Endothelial cell of umbilical vein (primary cell): ENCODE data around the gene CEMIP. TPM values are rescaled to one million over a fixed set of nuclear protein-coding genes. Genes with fewer than 3 reads are reported as not detected.

Experiments used
- BruUV-seq: library from RNA; stranded (reverse); fragments of 400-500 nt; replicated peaks from 2 replicates; lab custom pipeline; 2021; lab: Mats Ljungman, UMichigan
- CTCF ChIA-PET: fragments of 300-600, 350-600 bp; sonication (Branson Sonifier 250); formaldehyde crosslinking; loops from one replicate; lab custom pipeline; 2021; ENCODE audit warnings: antibody characterized with exemption, inconsistent platforms; lab: Charles Lee
- POLR2A ChIA-PET: fragments of 300-600, 350-600 bp; sonication (Branson Sonifier 250); formaldehyde crosslinking; loops from one replicate; lab custom pipeline; 2021; ENCODE audit warnings: antibody characterized with exemption, inconsistent platforms; lab: Charles Lee
- DNase-seq: peaks from one replicate; pipeline ENCODE4 v3.0.0-alpha.2; 2011; ENCODE audit warnings: low read depth, low spot score
- FAIRE-seq: peaks from 2 replicates; lab custom pipeline; 2011; peaks lifted over from hg19 to GRCh38; lab: Jason Lieb, UNC
- H2AFZ ChIP-seq: 2 replicates; pipeline ENCODE4 v1.6.0; 2012; ENCODE audit warnings: low read depth, low read length, control low read depth, inconsistent platforms
- H3K27ac ChIP-seq: 2 replicates; pipeline ENCODE4 v1.5.1; 2011; ENCODE audit warnings: low read depth, mild to moderate bottlenecking, control low read depth, low read length, moderate library complexity; ENCODE audit not compliant: insufficient read depth
- H3K27me3 ChIP-seq, 2 experiments: 2 replicates each; pipeline versions ENCODE4 v1.6.0 to v1.6.1; 2011; ENCODE audit warnings: low read length in 2 of 2, mixed read lengths in 1 of 2; ENCODE audit not compliant: control insufficient read depth in 2 of 2, insufficient read depth in 2 of 2
- H3K36me3 ChIP-seq, 2 experiments: 2 replicates in 1 of 2; 3 replicates in 1 of 2; pipeline ENCODE4 v1.5.1; 2011; ENCODE audit warnings: low read length in 2 of 2, mild to moderate bottlenecking in 1 of 2, moderate library complexity in 1 of 2; ENCODE audit not compliant: control insufficient read depth in 2 of 2, insufficient read depth in 2 of 2; ENCODE audit errors: extremely low read depth in 1 of 2
- H3K4me1 ChIP-seq: 3 replicates; pipeline ENCODE4 v1.5.1; 2011; ENCODE audit warnings: mild to moderate bottlenecking, low read length; ENCODE audit not compliant: control insufficient read depth, insufficient read depth; ENCODE audit errors: extremely low read depth
- H3K4me2 ChIP-seq: 2 replicates; pipeline ENCODE4 v1.6.1; 2011; ENCODE audit warnings: low read length, control low read depth, mixed read lengths; ENCODE audit not compliant: insufficient read depth
- H3K4me3 ChIP-seq, 3 experiments: fragments of 200-600 bp in 1 of 3; sonication (generic), shearing (Covaris generic) in 1 of 3; replicated peaks in 1 of 3; 2 replicates each; pipeline ENCODE4 v1.5.1; 2011 to 2016; ENCODE audit warnings: control low read depth in 3 of 3, low read length in 3 of 3, mild to moderate bottlenecking in 2 of 3, inconsistent platforms in 1 of 3, low read depth in 1 of 3, moderate library complexity in 1 of 3; ENCODE audit not compliant: insufficient read depth in 1 of 3
- H3K79me2 ChIP-seq: 2 replicates; pipeline ENCODE4 v1.6.0; 2012; ENCODE audit warnings: low read length, inconsistent platforms; ENCODE audit not compliant: control insufficient read depth, insufficient read depth
- H3K9ac ChIP-seq: replicated peaks from 2 replicates; pipeline ENCODE3; 2011; ENCODE audit warnings: low read length, control low read depth; ENCODE audit not compliant: insufficient read depth; ENCODE audit errors: extremely low read depth
- H3K9me1 ChIP-seq: replicated peaks from 3 replicates; pipeline ENCODE4 v1.6.0; 2011; ENCODE audit warnings: mild to moderate bottlenecking, low read length; ENCODE audit not compliant: control insufficient read depth, insufficient read depth; ENCODE audit errors: extremely low read depth
- H3K9me3 ChIP-seq: replicated peaks from 2 replicates; pipeline ENCODE4 v1.5.1; 2012; ENCODE audit warnings: low read length, inconsistent platforms; ENCODE audit not compliant: control insufficient read depth, insufficient read depth
- H4K20me1 ChIP-seq: replicated peaks from 2 replicates; pipeline ENCODE3; 2011; ENCODE audit warnings: mild to moderate bottlenecking, low read length; ENCODE audit not compliant: control insufficient read depth, insufficient read depth; ENCODE audit errors: extremely low read depth
- EZH2 ChIP-seq: IDR thresholded peaks from 2 replicates; pipeline ENCODE4 v1.6.1; 2012; ENCODE audit warnings: borderline replicate concordance, low read depth, mild to moderate bottlenecking, moderate library complexity, low read length, inconsistent platforms; ENCODE audit not compliant: severe bottlenecking
- FOS ChIP-seq: IDR thresholded peaks from 2 replicates; pipeline ENCODE4 v1.6.1; 2011; ENCODE audit warnings: mild to moderate bottlenecking, low read length, moderate library complexity, borderline replicate concordance; ENCODE audit not compliant: insufficient read depth
- GATA2 ChIP-seq: IDR thresholded peaks from 2 replicates; pipeline ENCODE4 v1.7.0; 2011; ENCODE audit warnings: low read depth, mild to moderate bottlenecking, moderate library complexity, mixed read lengths, low read length; ENCODE audit not compliant: insufficient read length, insufficient read depth
- JUN ChIP-seq: IDR thresholded peaks from 2 replicates; pipeline ENCODE4 v1.6.1; 2011; ENCODE audit warnings: borderline replicate concordance, low read depth; ENCODE audit not compliant: insufficient read length, insufficient read depth
- MYC ChIP-seq: IDR thresholded peaks from one replicate; pipeline ENCODE4 v1.6.1; 2011; ENCODE audit warnings: mild to moderate bottlenecking, low read depth, low read length
- POLR2A ChIP-seq: IDR thresholded peaks from 2 replicates; pipeline ENCODE4 v1.6.1; 2012; ENCODE audit warnings: low read depth, mild to moderate bottlenecking, control low read depth, low read length
- POLR2AphosphoS5 ChIP-seq: IDR thresholded peaks from 2 replicates; pipeline ENCODE4 v1.6.1; 2012; ENCODE audit warnings: low read depth, mild to moderate bottlenecking, control low read depth, low read length, moderate library complexity; ENCODE audit not compliant: insufficient read depth
- dilution Hi-C: fragments of 300-500 bp; cut with MboI; formaldehyde crosslinking; loops from one replicate; pipeline ENCODE4 v1.15.0; 2019; ENCODE audit warnings: low sequenced_read_pairs; ENCODE audit not compliant: extremely low pct_ligation_motif_present
- intact Hi-C: fragments of 100-400 bp; cut with micrococcal nuclease; formaldehyde crosslinking; loops from one replicate; pipeline ENCODE4 v1.10.0; 2022
- polyA plus RNA-seq, 4 experiments: library from polyadenylated mRNA; depleted of rRNA in 3 of 4; stranded (reverse) in 3 of 4; unstranded in 1 of 4; fragments of >200 nt; gene quantifications; 2 replicates each; pipeline versions ENCODE4 v1.2.1 to v1.2.3, GENCODE V29; 2011 to 2012; ENCODE audit warnings: missing spikeins in 1 of 4
- total RNA-seq: library from RNA; stranded (reverse); gene quantifications from 2 replicates; pipeline ENCODE4 v1.2.3, GENCODE V29; 2021
- TF ChIP-seq, protein P1 (sequence below): IDR thresholded peaks from 2 replicates; pipeline ENCODE4 v1.6.1; 2011; ENCODE audit not compliant: insufficient read depth, insufficient read length
- TF ChIP-seq, protein P2 (sequence below), 2 donors: IDR thresholded peaks; 1 replicate in 1 of 2; 2 replicates in 1 of 2; pipeline ENCODE4 v1.5.1; 2011; ENCODE audit warnings: low read length in 2 of 2, mild to moderate bottlenecking in 2 of 2, moderate library complexity in 2 of 2, control low read depth in 1 of 2, inconsistent platforms in 1 of 2, low read depth in 1 of 2; ENCODE audit not compliant: insufficient read depth in 1 of 2; ENCODE audit errors: extremely low read depth in 1 of 2

The CEMIP gene
- total and polyA plus RNA-seq, 2 donors (not counting 3 experiments of a cell fraction or from before 2014, with no cell fraction given), result 0.01 TPM; not detected in 1

DNA sequence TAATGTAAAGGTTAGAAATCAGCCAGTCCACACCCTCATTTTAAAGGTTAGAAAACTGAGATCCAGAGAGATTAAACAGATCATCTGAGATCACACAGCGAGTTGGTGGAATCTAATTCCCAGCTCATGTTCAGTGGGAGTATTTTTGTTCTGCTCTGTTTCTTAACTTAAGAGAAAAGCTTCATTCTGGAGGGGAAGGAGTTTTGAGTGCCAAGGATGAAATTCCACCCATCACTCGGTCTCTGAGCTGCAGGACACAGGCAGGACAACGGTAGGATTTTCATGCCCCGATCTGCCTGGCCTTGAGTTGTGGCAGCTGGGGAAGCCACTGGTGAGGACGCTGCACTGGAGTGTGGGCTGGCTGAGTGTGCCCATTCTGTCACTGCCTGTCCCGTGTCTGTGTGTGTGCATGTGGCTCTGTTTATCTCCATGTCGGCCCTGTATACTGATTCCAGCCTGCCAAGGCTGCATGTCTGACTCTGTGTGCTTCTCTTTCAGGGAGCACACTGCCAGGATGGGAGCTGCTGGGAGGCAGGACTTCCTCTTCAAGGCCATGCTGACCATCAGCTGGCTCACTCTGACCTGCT is 94.3 kb downstream of the CEMIP start:
- Histone ChIP-seq H3K4me3 (no peak overlapping the region), H3K79me2 (no peaks in the 10 kb centered on the region), H3K9me1 (no peaks in the 10 kb centered on the region), H3K9ac (no peak overlapping the region), H3K9me3 (no peaks in the 10 kb centered on the region), H2AFZ (no peak overlapping the region), H3K27me3 (no peaks in the 10 kb centered on the region), H3K4me1 (no peaks in the 10 kb centered on the region), H3K27ac (no peak overlapping the region), H3K36me3 (no peaks in the 10 kb centered on the region), H3K4me2 (no peak overlapping the region), H4K20me1 (no peaks in the 10 kb centered on the region)
- dilution Hi-C loops, result no loop called here
- no peak for TF ChIP-seq EZH2
- TF ChIP-seq FOS, result no peak
- TF ChIP-seq, protein P1, sequence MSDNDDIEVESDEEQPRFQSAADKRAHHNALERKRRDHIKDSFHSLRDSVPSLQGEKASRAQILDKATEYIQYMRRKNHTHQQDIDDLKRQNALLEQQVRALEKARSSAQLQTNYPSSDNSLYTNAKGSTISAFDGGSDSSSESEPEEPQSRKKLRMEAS, result no peak
- TF ChIP-seq JUN, result no peak
- no peak for TF ChIP-seq POLR2AphosphoS5
- POLR2A ChIA-PET, result no interaction called here
- no TSS peak for BruUV-seq
- intact Hi-C loops, result no loop called here
- CTCF ChIA-PET, result interaction anchor here (1.2 to 1.3 kb wide), 2 partner anchors 97 to 393 kb away, joined by 4 to 5 read pairs; no protein-coding TSS in a partner anchor
- no peak for FAIRE-seq
- DNase-seq, result no peak

DNA sequence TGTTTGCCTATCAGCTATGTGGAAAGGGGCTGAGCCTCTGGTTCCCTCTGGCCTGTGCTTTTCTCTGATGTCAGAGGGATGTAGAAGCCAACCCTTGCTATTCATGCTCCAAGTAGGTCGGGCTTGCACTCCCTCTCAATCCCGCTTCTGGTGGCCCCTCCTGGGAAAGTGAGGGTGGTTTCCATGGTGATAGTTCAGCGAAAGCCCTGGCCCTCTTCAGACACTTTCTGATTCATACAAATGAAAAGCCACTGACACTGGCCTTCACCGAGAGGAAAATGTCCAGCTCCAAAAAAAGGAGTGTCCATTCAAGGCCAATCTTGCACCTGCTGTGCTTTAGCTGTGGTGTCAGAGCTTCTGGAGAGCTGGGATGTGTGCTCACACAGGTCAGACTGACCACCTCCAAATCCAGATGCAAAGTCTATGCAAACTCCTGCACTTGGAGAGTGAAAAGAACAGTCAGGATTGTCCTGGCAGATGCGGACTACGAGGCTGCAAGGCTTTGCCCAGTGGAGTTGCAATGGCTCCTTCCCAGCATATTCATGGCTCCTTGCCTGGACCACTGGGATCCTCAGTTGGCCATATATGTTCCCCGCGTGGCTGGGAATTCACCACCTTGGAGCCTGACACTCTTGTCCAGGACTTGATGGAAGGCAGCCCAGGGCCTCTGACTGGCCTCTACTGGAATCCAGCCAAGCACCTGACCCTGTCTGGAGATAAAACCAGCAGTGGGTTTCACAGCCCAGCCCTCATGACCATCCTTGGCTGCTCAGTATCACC is 96.6 kb downstream of the CEMIP start:
- no peak overlapping the region for H3K9ac ChIP-seq
- H3K27me3 ChIP-seq, result no peaks in the 10 kb centered on the region
- no peak overlapping the region for H3K27ac ChIP-seq
- no peak overlapping the region for H2AFZ ChIP-seq
- no peaks in the 10 kb centered on the region for H3K4me1 ChIP-seq
- H3K9me1 ChIP-seq, result no peaks in the 10 kb centered on the region
- H3K79me2 ChIP-seq, result no peaks in the 10 kb centered on the region
- no peak overlapping the region for H3K4me3 ChIP-seq
- ChIA-PET POLR2A (no interaction called here), CTCF (interaction anchor here (0.9 kb wide), 1 partner anchor 40 kb away, joined by 3 read pairs; no protein-coding TSS in a partner anchor)
- dilution Hi-C loops, result no loop called here
- H3K36me3 ChIP-seq, result no peaks in the 10 kb centered on the region
- BruUV-seq, result no TSS peak
- H4K20me1 ChIP-seq, result no peaks in the 10 kb centered on the region
- H3K4me2 ChIP-seq, result no peak overlapping the region
- intact Hi-C loops, result no loop called here
- FAIRE-seq, result no peak
- H3K9me3 ChIP-seq, result no peaks in the 10 kb centered on the region
- TF ChIP-seq EZH2 (no peak), JUN (no peak), FOS (no peak), POLR2AphosphoS5 (no peak), GATA2 (no peak), POLR2A (no peak), MYC (no peak)
- TF ChIP-seq, protein P1, result no peak
- TF ChIP-seq, protein P2, sequence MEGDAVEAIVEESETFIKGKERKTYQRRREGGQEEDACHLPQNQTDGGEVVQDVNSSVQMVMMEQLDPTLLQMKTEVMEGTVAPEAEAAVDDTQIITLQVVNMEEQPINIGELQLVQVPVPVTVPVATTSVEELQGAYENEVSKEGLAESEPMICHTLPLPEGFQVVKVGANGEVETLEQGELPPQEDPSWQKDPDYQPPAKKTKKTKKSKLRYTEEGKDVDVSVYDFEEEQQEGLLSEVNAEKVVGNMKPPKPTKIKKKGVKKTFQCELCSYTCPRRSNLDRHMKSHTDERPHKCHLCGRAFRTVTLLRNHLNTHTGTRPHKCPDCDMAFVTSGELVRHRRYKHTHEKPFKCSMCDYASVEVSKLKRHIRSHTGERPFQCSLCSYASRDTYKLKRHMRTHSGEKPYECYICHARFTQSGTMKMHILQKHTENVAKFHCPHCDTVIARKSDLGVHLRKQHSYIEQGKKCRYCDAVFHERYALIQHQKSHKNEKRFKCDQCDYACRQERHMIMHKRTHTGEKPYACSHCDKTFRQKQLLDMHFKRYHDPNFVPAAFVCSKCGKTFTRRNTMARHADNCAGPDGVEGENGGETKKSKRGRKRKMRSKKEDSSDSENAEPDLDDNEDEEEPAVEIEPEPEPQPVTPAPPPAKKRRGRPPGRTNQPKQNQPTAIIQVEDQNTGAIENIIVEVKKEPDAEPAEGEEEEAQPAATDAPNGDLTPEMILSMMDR (IDR thresholded peaks at IDR 0.05; ENCODE audit: extremely low read depth in 1 of 2, insufficient read depth in 1 of 2, low read depth in 1 of 2, low read length in 2 of 2), result no peak
- no peak for DNase-seq
